ENCODE measurements around the gene LYSMD2.
"Not testable (repeated sequence)": the region's sequence is repeated elsewhere in the genome, so short reads cannot be mapped to it uniquely, and the experiment has no call there.

The LYSMD2 gene

GRCh38 chr15:51737522-51738305 is at the start of gene LYSMD2:
TSS of gene LYSMD2 (minus strand) at chr15:51737655. CDS start at chr15:51737622, 33 bp downstream.
- DNase-seq (ENCODE audit: low read depth in 2 of 2) = peak; percentile 47 to 57

GRCh38 chr15:51787130-51787529 is 49.7 kb upstream of the LYSMD2 start:
- not testable (repeated sequence) for DNase-seq (ENCODE audit: low read depth in 2 of 2)

- DNase-seq (ENCODE audit: low read depth in 2 of 2) = no peak
These were observed 46.5 kb upstream of the LYSMD2 start for GRCh38 chr15:51783967-51784366.

- DNase-seq (ENCODE audit: low read depth in 2 of 2) = no peak
These were observed 45.0 kb upstream of the LYSMD2 start for GRCh38 chr15:51782357-51782896.

- DNase-seq (ENCODE audit: low read depth in 2 of 2) = no peak
These were observed 44.1 kb upstream of the LYSMD2 start for GRCh38 chr15:51781506-51781905.

- no peak for DNase-seq (ENCODE audit: low read depth in 2 of 2)
These were observed 43.2 kb upstream of the LYSMD2 start for GRCh38 chr15:51780636-51781035.

GRCh38 chr15:51776952-51777569 is 39.6 kb upstream of the LYSMD2 start:
- DNase-seq (ENCODE audit: low read depth in 2 of 2) = peak; percentile 22 to 49

- DNase-seq (ENCODE audit: low read depth in 2 of 2) = peak in 1 of 2 donors; percentile 28
These were observed 38.7 kb upstream of the LYSMD2 start for GRCh38 chr15:51775967-51776816.

- DNase-seq (ENCODE audit: low read depth in 2 of 2) = no peak
These were observed 37.5 kb upstream of the LYSMD2 start for GRCh38 chr15:51774916-51775315.

GRCh38 chr15:51771773-51772172 is 34.3 kb upstream of the LYSMD2 start:
- no peak for DNase-seq (ENCODE audit: low read depth in 2 of 2)

- DNase-seq (ENCODE audit: low read depth in 2 of 2) = no peak
These were observed 33.4 kb upstream of the LYSMD2 start for GRCh38 chr15:51770902-51771301.

- DNase-seq (ENCODE audit: low read depth in 2 of 2) = no peak
These were observed 30.6 kb upstream of the LYSMD2 start for GRCh38 chr15:51768018-51768417.

GRCh38 chr15:51766341-51766740 is 28.9 kb upstream of the LYSMD2 start:
- DNase-seq (ENCODE audit: low read depth in 2 of 2) = no peak

GRCh38 chr15:51765751-51766150 is 28.3 kb upstream of the LYSMD2 start:
- DNase-seq (ENCODE audit: low read depth in 2 of 2) = no peak

GRCh38 chr15:51760805-51761204 is 23.4 kb upstream of the LYSMD2 start:
- no peak for DNase-seq (ENCODE audit: low read depth in 2 of 2)

GRCh38 chr15:51759557-51760070 is 22.2 kb upstream of the LYSMD2 start:
- no peak for DNase-seq (ENCODE audit: low read depth in 2 of 2)

GRCh38 chr15:51758645-51759044 is 21.2 kb upstream of the LYSMD2 start:
- DNase-seq (ENCODE audit: low read depth in 2 of 2) = no peak

GRCh38 chr15:51757450-51757849 is 20.0 kb upstream of the LYSMD2 start:
- no peak for DNase-seq (ENCODE audit: low read depth in 2 of 2)

- no peak for DNase-seq (ENCODE audit: low read depth in 2 of 2)
These were observed 19.0 kb upstream of the LYSMD2 start for GRCh38 chr15:51756482-51756881.

GRCh38 chr15:51755790-51756189 is 18.3 kb upstream of the LYSMD2 start:
- no peak for DNase-seq (ENCODE audit: low read depth in 2 of 2)

GRCh38 chr15:51754267-51754666 is 16.8 kb upstream of the LYSMD2 start:
- DNase-seq (ENCODE audit: low read depth in 2 of 2) = no peak

- no peak for DNase-seq (ENCODE audit: low read depth in 2 of 2)
These were observed 15.4 kb upstream of the LYSMD2 start for GRCh38 chr15:51752888-51753287.
